H9 (cell line): ENCODE data around the gene GALNT15. TPM values are rescaled to one million over a fixed set of nuclear protein-coding genes. Genes with fewer than 3 reads are reported as not detected.

Source experiments
- DNase-seq: peaks from one replicate; pipeline ENCODE4 v3.0.0-alpha.2; 2017
- H2AFZ ChIP-seq: one replicate; pipeline ENCODE4 v1.6.1; 2013; ENCODE audit warnings: mild to moderate bottlenecking, low read length, control low read depth, moderate library complexity
- H2AK5ac ChIP-seq: 2 replicates; pipeline ENCODE4 v1.6.1; 2013; ENCODE audit warnings: low read length, control low read depth, mixed read lengths; ENCODE audit not compliant: insufficient read length
- H2BK120ac ChIP-seq: one replicate; pipeline ENCODE4 v1.6.1; 2013; ENCODE audit warnings: low read depth, mild to moderate bottlenecking, low read length, control low read depth, inconsistent platforms; ENCODE audit not compliant: poor library complexity, severe bottlenecking
- H2BK12ac ChIP-seq: 2 replicates; pipeline ENCODE4 v1.6.1; 2013; ENCODE audit warnings: low read length, control low read depth, mixed read lengths, low read depth; ENCODE audit not compliant: insufficient read length
- H2BK15ac ChIP-seq: 2 replicates; pipeline ENCODE4 v1.6.1; 2013; ENCODE audit warnings: low read depth, low read length, control low read depth
- H2BK20ac ChIP-seq: one replicate; pipeline ENCODE4 v1.6.1; 2013; ENCODE audit warnings: low read depth, mild to moderate bottlenecking, low read length, control low read depth, inconsistent platforms; ENCODE audit not compliant: poor library complexity, severe bottlenecking
- H2BK5ac ChIP-seq: 2 replicates; pipeline ENCODE4 v1.6.1; 2013; ENCODE audit warnings: low read length, control low read depth, mixed read lengths; ENCODE audit not compliant: insufficient read length
- H3K14ac ChIP-seq: 2 replicates; pipeline ENCODE4 v1.6.1; 2013; ENCODE audit warnings: low read length, control low read depth; ENCODE audit not compliant: insufficient read depth
- H3K18ac ChIP-seq: 2 replicates; pipeline ENCODE4 v1.6.1; 2013; ENCODE audit warnings: low read depth, mild to moderate bottlenecking, mixed read lengths, low read length, control low read depth; ENCODE audit not compliant: insufficient read length
- H3K23ac ChIP-seq: 2 replicates; pipeline ENCODE4 v1.6.1; 2013; ENCODE audit warnings: low read length, control low read depth, mixed read lengths, low read depth; ENCODE audit not compliant: insufficient read length
- H3K23me2 ChIP-seq: 2 replicates; pipeline ENCODE4 v1.6.1; 2013; ENCODE audit warnings: low read depth, mild to moderate bottlenecking, mixed read lengths, low read length, control low read depth; ENCODE audit not compliant: insufficient read length, poor library complexity, severe bottlenecking
- H3K27ac ChIP-seq: 2 replicates; pipeline ENCODE4 v1.5.1; 2013; ENCODE audit warnings: low read length, control low read depth, mixed read lengths, low read depth; ENCODE audit not compliant: insufficient read length
- H3K27me3 ChIP-seq: 2 replicates; pipeline ENCODE4 v1.6.1; 2013; ENCODE audit warnings: low read length, control low read depth, inconsistent platforms; ENCODE audit not compliant: insufficient read depth
- H3K4ac ChIP-seq: 2 replicates; pipeline ENCODE4 v1.6.1; 2013; ENCODE audit warnings: low read depth, mild to moderate bottlenecking, control low read depth, inconsistent platforms, low read length, moderate library complexity
- H3K4me1 ChIP-seq: 2 replicates; pipeline ENCODE4 v1.6.1; 2013; ENCODE audit warnings: low read length, control low read depth, inconsistent platforms; ENCODE audit not compliant: insufficient read depth
- H3K4me2 ChIP-seq: 2 replicates; pipeline ENCODE4 v1.6.1; 2013; ENCODE audit warnings: low read length, control low read depth, mixed read lengths; ENCODE audit not compliant: insufficient read length, insufficient read depth
- H3K56ac ChIP-seq: 2 replicates; pipeline ENCODE4 v1.6.1; 2013; ENCODE audit warnings: low read depth, mild to moderate bottlenecking, mixed read lengths, low read length, control low read depth; ENCODE audit not compliant: insufficient read length
- H3K79me1 ChIP-seq: 2 replicates; pipeline ENCODE4 v1.6.1; 2013; ENCODE audit warnings: low read depth, mild to moderate bottlenecking, moderate library complexity, low read length, control low read depth, inconsistent platforms; ENCODE audit not compliant: insufficient read depth, poor library complexity, severe bottlenecking
- H3K79me2 ChIP-seq: 2 replicates; pipeline ENCODE4 v1.6.1; 2013; ENCODE audit warnings: low read length, control low read depth, inconsistent platforms; ENCODE audit not compliant: insufficient read depth
- H3K9ac ChIP-seq: 2 replicates; pipeline ENCODE4 v1.6.1; 2013; ENCODE audit warnings: low read length, control low read depth, mixed read lengths; ENCODE audit not compliant: insufficient read length; ENCODE audit errors: extremely low read depth
- H3K9me3 ChIP-seq: one replicate; pipeline ENCODE4 v1.6.1; 2013; ENCODE audit warnings: low read depth, low read length, inconsistent platforms; ENCODE audit not compliant: control insufficient read depth
- H3T11ph ChIP-seq: one replicate; pipeline ENCODE4 v1.6.1; 2013; ENCODE audit warnings: mild to moderate bottlenecking, low read length, control low read depth, inconsistent platforms
- H4K20me1 ChIP-seq: one replicate; pipeline ENCODE4 v1.6.1; 2013; ENCODE audit not compliant: control insufficient read depth, insufficient read length, insufficient read depth
- H4K5ac ChIP-seq: 2 replicates; pipeline ENCODE4 v1.6.1; 2013; ENCODE audit warnings: low read depth, mild to moderate bottlenecking, mixed read lengths, low read length, control low read depth; ENCODE audit not compliant: insufficient read length
- H4K8ac ChIP-seq: replicated peaks from 2 replicates; pipeline ENCODE4 v1.6.1; 2013; ENCODE audit warnings: low read length, control low read depth, mixed read lengths, low read depth; ENCODE audit not compliant: insufficient read length
- H4K91ac ChIP-seq: 2 replicates; pipeline ENCODE4 v1.6.1; 2013; ENCODE audit warnings: low read depth, mild to moderate bottlenecking, moderate library complexity, mixed read lengths, low read length, control low read depth; ENCODE audit not compliant: insufficient read length
- H3K27ac Mint-ChIP-seq, 3 experiments: 2 replicates in 2 of 3; 3 replicates in 1 of 3; pipeline ENCODE4 v1.8.0; 2020 to 2021; ENCODE audit warnings: mixed read lengths in 3 of 3, mild to moderate bottlenecking in 1 of 3, moderate library complexity in 1 of 3
- H3K27me3 Mint-ChIP-seq: 2 replicates; pipeline ENCODE4 v1.8.0; 2021; ENCODE audit warnings: low read depth, mild to moderate bottlenecking, moderate library complexity, mixed read lengths
- H3K36me3 Mint-ChIP-seq, 3 experiments: 2 replicates in 2 of 3; 3 replicates in 1 of 3; pipeline ENCODE4 v1.8.0; 2020 to 2021; ENCODE audit warnings: low read depth in 3 of 3, mixed read lengths in 3 of 3; ENCODE audit not compliant: insufficient read depth in 1 of 3
- H3K4me1 Mint-ChIP-seq, 2 experiments: 2 replicates each; pipeline ENCODE4 v1.8.0; 2020; ENCODE audit warnings: mixed read lengths in 2 of 2
- H3K4me3 Mint-ChIP-seq, 2 experiments: 2 replicates in 1 of 2; 3 replicates in 1 of 2; pipeline ENCODE4 v1.8.0; 2020 to 2021; ENCODE audit warnings: mild to moderate bottlenecking in 2 of 2, mixed read lengths in 2 of 2, moderate library complexity in 1 of 2
- H3K9me3 Mint-ChIP-seq, 2 experiments: 2 replicates in 1 of 2; 3 replicates in 1 of 2; pipeline ENCODE4 v1.8.0; 2020; ENCODE audit warnings: mild to moderate bottlenecking in 2 of 2, mixed read lengths in 2 of 2, moderate library complexity in 1 of 2
- CTCF ChIP-seq: fragments of 200-600 bp; sonication (generic); conservative IDR thresholded peaks from 3 replicates; pipeline ENCODE4 v1.8.0; 2021; ENCODE audit warnings: antibody characterized with exemption, mild to moderate bottlenecking
- WGBS: extraction: QIAGEN DNeasy Blood & Tissue Kit; methylation state at CpG from one replicate; pipeline ENCODE4 v1.1.7; 2013; ENCODE audit warnings: missing lambda C conversion rate, low lambda C conversion rate, mixed read lengths; ENCODE audit not compliant: insufficient read length; ENCODE audit errors: extremely low coverage; 5-methylcytosine and 5-hydroxymethylcytosine counted together
- total RNA-seq: library from RNA; stranded (reverse); gene quantifications from 2 replicates; pipeline ENCODE4 v1.2.1, GENCODE V29; 2021

Gene GALNT15
- total RNA-seq, 1 experiment from 2014 or later: 0.04 TPM

DNA sequence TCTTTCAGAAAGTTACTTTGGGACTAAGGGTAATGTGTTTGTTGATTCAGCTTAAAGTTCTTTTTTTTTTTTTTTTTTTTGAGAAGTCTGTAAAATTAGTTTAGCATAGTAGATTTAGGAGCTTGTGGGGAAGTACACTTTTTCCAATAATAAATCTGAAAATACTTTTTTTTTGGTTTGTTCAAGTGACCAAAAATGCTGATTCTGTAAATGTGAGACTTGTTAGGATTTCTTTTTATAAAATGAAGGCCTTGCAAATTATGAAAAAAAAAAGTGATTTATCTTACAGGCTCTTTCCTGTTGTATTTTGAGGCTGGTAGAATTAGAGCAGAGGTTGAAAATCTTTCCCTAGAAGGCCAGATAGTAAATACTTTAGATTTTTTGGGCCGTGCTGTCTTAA is 98.1 kb downstream of the GALNT15 start:
- Histone ChIP-seq H2AFZ (no peak overlapping the region), H4K5ac (no peak overlapping the region), H3T11ph (no peak overlapping the region), H3K9me3 (no peaks in the 10 kb centered on the region), H2BK5ac (no peak overlapping the region), H4K20me1 (no peaks in the 10 kb centered on the region), H4K8ac (no peak overlapping the region), H3K27ac (no peak overlapping the region), H3K56ac (no peak overlapping the region), H3K79me1 (no peaks in the 10 kb centered on the region), H3K79me2 (no peaks in the 10 kb centered on the region), H3K9ac (no peak overlapping the region), H3K4ac (no peak overlapping the region), H3K4me1 (no peaks in the 10 kb centered on the region), H2BK12ac (no peak overlapping the region), H2AK5ac (no peak overlapping the region), H3K18ac (no peak overlapping the region), H3K14ac (no peak overlapping the region), H2BK120ac (no peak overlapping the region), H3K23me2 (no peaks in the 10 kb centered on the region), H2BK15ac (no peak overlapping the region), H3K4me2 (no peak overlapping the region), H4K91ac (no peak overlapping the region), H3K23ac (no peak overlapping the region), H2BK20ac (no peak overlapping the region), H3K27me3 (no peaks in the 10 kb centered on the region)
- no peak for TF ChIP-seq CTCF
- Mint-ChIP-seq H3K27ac (no peak overlapping the region), H3K36me3 (peaks cover 2 to 44% (median 38%) of the 10 kb centered on the region in 3 experiments; a peak in 5 of 7 replicates), H3K9me3 (no peaks in the 10 kb centered on the region), H3K4me1 (no peaks in the 10 kb centered on the region), H3K4me3 (no peak overlapping the region), H3K27me3 (no peaks in the 10 kb centered on the region)
- DNase-seq: no peak
- no CpG with 5 or more reads among the region's 1 CpG for WGBS
